Gastroesophageal sphincter (tissue), 3 donors: ENCODE data around the gene AUTS2.

ENCODE experiments used
- CTCF ChIP-seq, 4 experiments: fragments of 200-600 bp in 2 of 4; fragments of 450-650 bp in 2 of 4; sonication (generic) in 1 of 4; IDR thresholded peaks; one replicate each; pipeline ENCODE4 v1.5.1; 2017 to 2019; ENCODE audit warnings: antibody characterized with exemption in 4 of 4, mild to moderate bottlenecking in 2 of 4, moderate library complexity in 2 of 4
- EP300 ChIP-seq: sonication (generic); formaldehyde crosslinking; IDR thresholded peaks from one replicate; pipeline ENCODE4 v1.6.1; 2017; ENCODE audit warnings: antibody characterized with exemption, mild to moderate bottlenecking
- POLR2A ChIP-seq, 2 donors: fragments of 450-650 bp; IDR thresholded peaks; one replicate each; pipeline ENCODE4 v1.6.1; 2017; ENCODE audit warnings: antibody characterized with exemption in 2 of 2, mild to moderate bottlenecking in 2 of 2, moderate library complexity in 1 of 2
- POLR2AphosphoS5 ChIP-seq: sonication (generic); formaldehyde crosslinking; IDR thresholded peaks from one replicate; pipeline ENCODE4 v1.6.1; 2017; ENCODE audit warnings: antibody characterized with exemption

- TF ChIP-seq CTCF (IDR thresholded peaks at IDR 0.05), result no peak
- TF ChIP-seq EP300, result no peak
- TF ChIP-seq POLR2AphosphoS5, result peak; percentile 64
- TF ChIP-seq POLR2A (IDR thresholded peaks at IDR 0.05), result no peak
These were observed 879.0 kb downstream of the AUTS2 start for GRCh38 chr7:70477036-70478010.
